ENCODE results near the gene RRAGB.

DNA sequence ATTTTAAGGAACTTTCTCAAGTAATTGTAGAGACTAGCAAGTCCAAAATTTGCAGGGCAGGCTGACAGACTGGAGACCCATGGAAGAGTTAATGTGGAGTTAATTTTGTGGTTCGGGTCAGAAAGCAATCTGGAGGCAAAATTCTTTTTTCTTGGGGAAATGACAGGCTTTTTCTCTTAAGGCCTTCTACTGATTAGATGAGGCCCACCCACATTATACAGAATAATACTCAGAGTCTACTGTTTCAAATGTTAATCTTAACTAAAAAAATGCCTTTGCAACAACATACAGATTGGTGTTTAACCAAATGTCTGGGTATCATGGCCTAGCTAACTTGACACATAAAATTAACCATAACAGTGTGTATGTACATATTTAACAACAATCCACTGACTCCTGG lies 32.7 kb downstream of the RRAGB start:
- no peak for TF ChIP-seq CTCF (IDR thresholded peaks at IDR 0.05)
- no peak for TF ChIP-seq POLR2AphosphoS5 (IDR thresholded peaks at IDR 0.05; ENCODE audit: insufficient read depth in 1 of 2, low read depth in 1 of 2)
- TF ChIP-seq POLR2A (IDR thresholded peaks at IDR 0.05), result no peak
